ENCODE data around the gene IL20.

The IL20 gene

GRCh38 chr1:206864939-206865671 lies at the start of gene IL20:
TSS of gene IL20 (plus strand) at chr1:206865623. CDS start at chr1:206865853, 230 bp downstream.
- peak; percentile 30 for DNase-seq (ENCODE audit: low read depth)
- H3K4me3 ChIP-seq (ENCODE audit: low read depth, low read length): no peak within 1 kb of the TSS
- TF ChIP-seq, protein P1, sequence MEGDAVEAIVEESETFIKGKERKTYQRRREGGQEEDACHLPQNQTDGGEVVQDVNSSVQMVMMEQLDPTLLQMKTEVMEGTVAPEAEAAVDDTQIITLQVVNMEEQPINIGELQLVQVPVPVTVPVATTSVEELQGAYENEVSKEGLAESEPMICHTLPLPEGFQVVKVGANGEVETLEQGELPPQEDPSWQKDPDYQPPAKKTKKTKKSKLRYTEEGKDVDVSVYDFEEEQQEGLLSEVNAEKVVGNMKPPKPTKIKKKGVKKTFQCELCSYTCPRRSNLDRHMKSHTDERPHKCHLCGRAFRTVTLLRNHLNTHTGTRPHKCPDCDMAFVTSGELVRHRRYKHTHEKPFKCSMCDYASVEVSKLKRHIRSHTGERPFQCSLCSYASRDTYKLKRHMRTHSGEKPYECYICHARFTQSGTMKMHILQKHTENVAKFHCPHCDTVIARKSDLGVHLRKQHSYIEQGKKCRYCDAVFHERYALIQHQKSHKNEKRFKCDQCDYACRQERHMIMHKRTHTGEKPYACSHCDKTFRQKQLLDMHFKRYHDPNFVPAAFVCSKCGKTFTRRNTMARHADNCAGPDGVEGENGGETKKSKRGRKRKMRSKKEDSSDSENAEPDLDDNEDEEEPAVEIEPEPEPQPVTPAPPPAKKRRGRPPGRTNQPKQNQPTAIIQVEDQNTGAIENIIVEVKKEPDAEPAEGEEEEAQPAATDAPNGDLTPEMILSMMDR (IDR thresholded peaks at IDR 0.05; ENCODE audit: low read depth, low read length, missing control alignments): peak; percentile 98

GRCh38 chr1:206816390-206817287 lies 48.8 kb upstream of the IL20 start:
- no peak overlapping the region for H3K4me3 ChIP-seq (ENCODE audit: low read depth, low read length)
- DNase-seq (ENCODE audit: low read depth): peak; percentile 74
- TF ChIP-seq, protein P1 (IDR thresholded peaks at IDR 0.05; ENCODE audit: low read depth, low read length, missing control alignments): no peak

DNA sequence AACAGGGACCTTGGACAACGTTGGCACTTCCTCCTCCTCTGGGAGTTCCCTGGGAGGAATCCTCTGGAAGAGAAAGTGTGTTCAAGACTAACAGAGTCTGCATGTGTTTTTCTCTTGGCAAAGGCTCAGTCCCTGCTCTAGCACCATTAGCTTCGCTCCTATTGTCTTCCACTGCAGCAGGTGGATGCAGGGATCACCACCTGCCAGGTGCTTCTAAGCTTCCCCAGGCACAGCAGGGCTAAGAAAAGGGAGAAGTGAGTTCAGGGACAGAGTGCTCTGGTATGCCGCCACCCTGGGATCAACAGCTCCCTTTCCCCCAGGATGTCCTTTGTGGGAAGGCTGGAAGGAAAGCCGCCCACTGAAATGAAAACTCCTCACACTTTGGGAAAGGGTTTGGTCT lies 43.9 kb upstream of the IL20 start:
- TF ChIP-seq, protein P1 (IDR thresholded peaks at IDR 0.05; ENCODE audit: low read depth, low read length, missing control alignments): no peak
- H3K4me3 ChIP-seq (ENCODE audit: low read depth, low read length): no peak overlapping the region
- no peak for DNase-seq (ENCODE audit: low read depth)

DNA sequence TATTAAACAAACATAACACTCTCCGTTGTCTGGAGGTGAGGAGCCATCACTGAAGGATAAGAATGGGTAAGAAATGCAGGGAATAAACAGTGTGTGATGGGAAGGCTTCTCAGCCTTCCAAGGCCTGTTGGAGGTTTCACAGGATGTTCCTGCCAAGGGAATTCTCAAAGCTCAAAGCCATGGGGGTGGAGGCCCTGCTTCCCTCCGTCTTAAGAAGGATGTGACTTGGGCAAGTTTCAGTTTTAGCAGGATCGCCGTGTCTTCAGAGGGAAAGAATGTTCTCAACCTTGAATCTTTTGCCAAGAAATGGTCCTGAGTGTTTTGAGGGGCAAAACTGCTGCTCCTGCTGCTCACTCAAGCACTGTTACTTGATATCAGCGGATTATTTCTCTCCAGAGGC lies 41.7 kb upstream of the IL20 start:
- TF ChIP-seq, protein P1 (IDR thresholded peaks at IDR 0.05; ENCODE audit: low read depth, low read length, missing control alignments): no peak
- no peak for DNase-seq (ENCODE audit: low read depth)
- no peak overlapping the region for H3K4me3 ChIP-seq (ENCODE audit: low read depth, low read length)

DNA sequence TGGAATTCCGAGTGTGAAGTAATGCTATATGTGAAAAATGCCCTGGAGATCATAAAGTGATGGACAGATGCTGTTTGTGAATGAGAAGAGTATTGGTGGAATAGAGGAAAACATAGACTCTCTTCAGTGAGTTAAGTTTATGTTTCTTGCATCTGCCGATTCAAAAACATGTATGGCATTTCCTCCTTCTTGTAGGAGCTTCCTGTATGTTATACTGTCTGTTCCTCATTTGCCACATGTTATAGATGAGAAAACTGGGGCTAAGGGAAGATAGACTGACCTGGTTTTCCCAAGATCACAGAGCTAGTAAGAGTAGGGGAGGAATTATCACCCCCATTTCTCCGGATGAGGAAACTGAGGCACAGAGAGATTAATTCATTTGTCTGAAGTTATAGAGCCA lies 41.1 kb upstream of the IL20 start:
- DNase-seq (ENCODE audit: low read depth): no peak
- TF ChIP-seq, protein P1 (IDR thresholded peaks at IDR 0.05; ENCODE audit: low read depth, low read length, missing control alignments): no peak
- H3K4me3 ChIP-seq (ENCODE audit: low read depth, low read length): no peak overlapping the region

- TF ChIP-seq, protein P1 (IDR thresholded peaks at IDR 0.05; ENCODE audit: low read depth, low read length, missing control alignments): no peak
- no peak overlapping the region for H3K4me3 ChIP-seq (ENCODE audit: low read depth, low read length)
- no peak for DNase-seq (ENCODE audit: low read depth)
Observed at GRCh38 chr1:206826394-206826793, 39.0 kb upstream of the IL20 start.

All from GM12864 (cell line).